Activated CD4-positive, alpha-beta T cell treated with anti-CD3 and anti-CD28 coated beads, Interleukin-2, amount 50 U/mL, for 4 hours (primary cell): ENCODE results near the gene MMP28.

Experiments
- DNase-seq, 2 experiments: peaks; one replicate each; pipeline ENCODE4 v3.0.0-alpha.2; 2020

MMP28 gene

DNA sequence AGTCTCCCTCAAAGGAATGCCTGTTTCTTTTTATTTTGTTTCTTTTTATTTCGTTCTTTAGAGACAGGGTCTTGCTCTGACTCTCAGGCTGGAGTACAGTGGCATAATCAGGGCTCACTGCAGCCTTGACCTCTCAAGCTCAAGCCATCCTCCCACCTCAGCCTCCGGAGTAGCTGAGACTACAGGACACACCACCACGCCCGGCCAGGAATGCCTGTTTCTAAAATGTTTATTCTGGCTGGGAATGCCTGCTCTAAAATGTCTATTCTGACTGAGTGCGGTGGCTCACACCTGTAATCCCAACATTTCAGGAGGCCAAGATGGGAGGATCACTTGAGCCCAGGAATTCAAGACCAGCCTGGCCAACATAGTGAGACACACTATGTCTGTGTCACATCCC is 2.5 kb upstream of the MMP28 start:
- no peak for DNase-seq

DNA sequence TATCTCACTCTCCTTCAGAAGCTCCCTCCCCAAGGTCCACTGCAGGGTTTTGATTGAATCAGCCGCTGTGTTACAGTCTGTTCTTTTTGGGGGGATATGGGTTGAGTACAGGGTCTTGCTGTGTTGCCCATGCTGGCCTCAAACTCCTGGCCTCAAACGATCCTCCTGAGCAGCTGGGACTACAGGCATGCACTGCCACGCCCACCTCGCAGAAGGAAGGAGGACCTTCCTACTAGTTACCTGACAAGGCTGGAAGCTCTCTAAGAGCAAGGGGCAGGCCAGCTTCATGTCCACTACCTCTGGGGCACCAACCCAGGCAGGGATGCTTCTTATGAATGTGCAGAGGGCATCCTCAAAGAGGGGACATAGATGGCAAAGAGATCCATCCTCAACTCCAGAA is 1.9 kb upstream of the MMP28 start:
- DNase-seq = no peak

DNA sequence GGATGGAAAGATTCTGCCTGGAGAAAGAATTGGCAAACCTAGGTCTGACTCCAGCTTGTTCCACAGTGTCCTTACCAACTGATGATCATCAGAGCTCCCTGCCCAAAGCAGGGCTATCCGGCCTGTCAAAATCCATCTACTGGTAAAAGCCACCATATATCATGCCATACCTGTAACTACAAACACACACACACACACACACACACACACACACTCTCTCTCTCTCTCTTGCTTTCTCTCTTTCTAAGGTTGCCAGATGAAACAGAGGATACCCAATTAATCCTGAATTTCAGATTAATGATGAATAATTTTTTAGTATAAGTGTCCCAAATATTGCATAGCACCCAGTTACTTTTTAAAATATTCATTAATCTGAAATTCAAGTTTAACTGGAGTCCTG is 1.5 kb upstream of the MMP28 start:
- DNase-seq = no peak

DNA sequence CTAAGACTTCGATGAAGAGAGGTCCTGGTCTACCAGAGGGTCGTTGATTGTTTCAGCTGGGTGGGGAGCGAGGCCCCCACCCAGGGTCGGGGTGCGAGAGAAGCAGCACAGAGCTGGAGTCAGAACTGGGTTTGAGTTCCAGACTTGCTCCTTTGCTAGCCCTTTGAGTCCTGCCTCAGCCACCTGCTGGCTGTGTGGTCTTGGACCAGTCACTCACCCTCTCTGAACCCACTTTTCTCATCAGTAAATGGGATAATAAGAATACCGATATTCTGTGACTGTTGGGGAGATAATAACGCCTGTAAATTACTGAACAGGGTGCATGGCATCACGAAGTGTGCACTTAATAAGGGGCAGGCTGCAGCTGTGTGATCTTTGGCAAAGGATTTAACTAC is 427 bp upstream of the MMP28 start:
- no peak for DNase-seq

DNA sequence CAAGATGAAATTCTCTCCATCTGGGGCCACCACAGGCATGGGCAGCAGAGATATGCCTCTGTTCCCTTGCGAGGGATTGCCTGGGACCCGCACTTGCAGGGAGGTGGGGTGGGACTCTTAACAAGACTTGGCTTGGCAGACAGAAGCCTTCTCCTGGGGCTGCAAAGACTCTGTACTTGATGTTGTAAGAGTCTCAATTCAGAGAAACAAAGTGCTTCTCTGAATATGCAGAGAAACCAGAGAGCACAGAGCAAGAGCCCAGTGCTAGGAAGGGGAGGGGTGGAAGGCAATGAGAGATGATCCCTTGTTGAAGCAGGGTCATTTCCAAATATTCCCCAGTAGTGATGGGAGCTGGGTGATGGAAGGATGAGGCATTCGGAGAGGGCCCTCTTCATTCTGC is 2.2 kb downstream of the MMP28 start:
- no peak for DNase-seq

DNA sequence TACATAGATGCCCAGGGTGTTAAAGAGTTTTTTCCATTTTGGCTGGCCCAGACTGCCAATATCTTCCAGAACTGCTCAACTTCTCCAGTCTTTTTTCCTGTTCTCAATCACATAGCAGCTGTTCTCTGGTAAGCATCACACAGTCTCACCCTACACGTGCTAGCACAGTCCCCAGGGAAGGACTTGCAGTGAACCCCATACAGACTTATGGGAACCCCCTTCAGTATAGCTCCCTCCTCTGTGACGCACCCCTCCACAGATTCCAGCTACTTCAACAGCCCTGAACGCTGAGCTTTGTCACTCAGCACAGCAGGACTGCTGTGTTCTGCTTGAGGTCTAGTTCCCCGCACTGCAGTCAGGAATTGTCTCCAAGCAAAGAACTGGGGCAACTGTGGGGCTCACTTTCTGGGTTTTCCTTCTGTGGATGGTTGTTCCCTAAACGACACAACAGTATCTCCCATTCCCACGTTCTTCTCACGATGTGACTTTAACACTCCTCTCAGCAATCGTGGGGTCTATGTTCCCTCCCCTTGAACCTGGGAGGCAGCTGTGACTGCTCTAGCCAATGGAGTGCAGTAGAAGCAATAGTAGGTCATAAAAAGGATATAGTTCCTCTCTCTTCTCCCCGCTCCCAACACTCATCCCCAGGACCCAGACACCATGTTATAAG is 3.6 kb downstream of the MMP28 start:
- DNase-seq = no peak

DNA sequence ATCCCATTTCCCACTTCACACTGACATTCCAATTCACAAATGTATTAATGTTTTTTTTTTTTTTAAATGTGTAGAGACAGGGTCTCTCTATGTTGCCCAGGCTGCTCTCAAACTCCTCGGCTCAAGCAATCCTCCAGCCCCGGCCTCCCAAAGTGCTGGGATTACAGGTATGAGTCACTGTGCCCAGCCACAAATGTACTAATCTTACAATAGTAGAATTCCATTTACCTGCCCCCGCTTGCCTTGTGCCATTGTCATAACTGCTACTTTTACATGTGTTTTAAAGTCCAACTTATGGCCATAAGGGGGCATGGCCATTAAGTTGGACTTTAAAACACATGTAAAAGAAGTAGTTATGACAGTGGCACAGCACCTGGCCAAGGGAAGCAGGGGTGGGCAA is 4.6 kb downstream of the MMP28 start:
- no peak for DNase-seq

DNA sequence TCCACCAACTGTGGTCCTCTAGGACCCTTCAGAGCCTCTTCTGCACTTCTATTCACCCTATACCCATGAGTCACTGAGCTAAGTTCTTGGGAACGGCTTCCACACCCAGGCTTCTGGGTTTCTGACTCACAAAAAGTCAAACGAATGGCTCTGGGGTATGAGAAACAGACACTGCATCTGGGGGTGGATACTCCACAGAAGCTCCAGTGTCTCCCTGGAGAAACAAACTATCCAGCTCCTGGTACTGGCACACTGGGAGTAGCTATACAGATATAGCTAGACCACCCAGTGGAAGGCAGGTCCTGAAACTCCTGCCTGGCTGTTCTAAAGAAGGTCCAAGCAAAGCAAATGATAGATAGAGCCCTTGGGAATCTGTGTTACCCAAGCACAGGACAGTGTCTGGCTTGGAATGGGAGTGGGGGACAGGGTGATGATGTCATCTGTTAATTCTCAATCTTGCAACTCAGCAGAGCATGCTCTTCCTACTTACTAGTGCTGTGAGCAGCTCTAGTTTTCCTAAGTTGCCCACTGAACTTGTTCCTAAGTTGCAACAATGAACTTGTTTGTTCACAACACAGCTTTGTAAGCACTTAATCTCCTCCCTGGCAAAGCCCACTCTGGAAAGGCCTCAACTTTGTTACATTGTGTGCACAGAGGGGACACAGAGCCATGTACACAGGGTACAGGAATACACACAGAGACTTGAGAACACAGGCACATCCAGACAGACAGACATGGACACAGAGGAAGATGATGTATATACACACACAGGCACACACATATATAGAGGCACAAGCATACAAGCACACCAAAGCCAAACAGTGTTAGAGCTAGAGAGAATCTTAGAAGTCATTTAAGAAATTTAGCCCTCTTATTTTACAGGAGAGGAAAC is 6.7 kb downstream of the MMP28 start:
- no peak for DNase-seq

DNA sequence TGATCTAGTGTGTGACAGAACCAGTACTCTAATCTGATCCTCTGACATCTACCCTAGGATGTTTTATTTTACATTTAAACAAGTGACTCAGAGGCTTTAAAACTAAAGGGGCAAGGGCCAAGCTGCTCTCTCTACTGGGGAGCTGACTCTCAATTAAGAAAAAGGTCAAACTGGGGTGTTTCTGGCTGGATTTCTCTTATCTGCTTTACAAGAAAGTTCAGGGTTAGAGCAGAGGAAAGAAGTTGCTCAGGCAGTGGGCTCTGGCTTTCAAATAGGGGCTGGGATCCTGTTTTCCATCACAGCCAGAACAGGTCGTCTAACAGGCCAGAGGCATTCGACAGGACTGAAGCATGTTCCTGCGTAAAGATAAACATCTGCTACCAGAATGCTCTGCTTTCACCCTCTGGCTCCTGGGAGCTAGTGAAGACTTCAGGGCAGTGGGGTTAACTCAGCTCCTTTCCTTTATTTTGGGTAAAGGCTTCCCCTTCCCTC is 8.5 kb downstream of the MMP28 start:
- DNase-seq = no peak

DNA sequence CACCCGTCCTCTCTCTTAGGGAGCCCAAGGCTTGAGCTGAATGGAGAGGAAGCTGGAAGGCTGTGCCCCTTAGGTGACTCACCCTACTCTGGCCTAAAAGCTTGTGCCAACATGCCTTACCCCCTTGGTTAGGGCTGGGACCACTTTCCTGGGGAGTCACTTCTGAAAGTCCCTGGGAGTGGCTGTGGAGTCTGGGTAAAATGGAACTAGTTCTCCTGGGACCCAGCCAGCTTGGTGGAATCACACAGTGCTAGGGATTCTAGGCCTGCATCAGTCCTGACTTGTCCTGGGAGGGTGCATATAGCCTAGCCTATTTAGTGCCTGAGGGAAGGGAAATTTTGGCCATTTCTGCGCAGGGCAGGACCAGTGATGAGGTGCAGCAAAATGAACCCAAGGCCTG is 10.5 kb downstream of the MMP28 start:
- no peak for DNase-seq

DNA sequence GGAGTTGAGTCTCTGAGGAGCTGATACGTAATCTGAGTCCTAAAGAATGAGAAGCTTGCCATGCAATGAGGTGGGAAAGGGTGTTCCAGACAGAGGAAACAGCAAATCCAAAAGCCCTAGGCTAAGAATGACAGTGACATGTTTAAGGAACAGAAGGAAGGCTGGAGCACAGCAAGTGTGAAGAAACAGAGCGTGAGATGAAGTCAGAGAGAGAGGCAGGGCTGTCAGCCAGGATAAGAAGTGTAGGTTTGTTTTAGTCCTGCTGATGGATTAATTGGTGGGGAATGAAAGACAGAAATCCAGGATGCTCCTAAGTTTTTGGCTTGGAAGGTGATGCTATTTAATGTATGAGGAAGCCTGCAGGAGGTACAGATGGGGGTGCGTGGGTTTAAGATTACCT is 14.5 kb downstream of the MMP28 start:
- DNase-seq = no peak

DNA sequence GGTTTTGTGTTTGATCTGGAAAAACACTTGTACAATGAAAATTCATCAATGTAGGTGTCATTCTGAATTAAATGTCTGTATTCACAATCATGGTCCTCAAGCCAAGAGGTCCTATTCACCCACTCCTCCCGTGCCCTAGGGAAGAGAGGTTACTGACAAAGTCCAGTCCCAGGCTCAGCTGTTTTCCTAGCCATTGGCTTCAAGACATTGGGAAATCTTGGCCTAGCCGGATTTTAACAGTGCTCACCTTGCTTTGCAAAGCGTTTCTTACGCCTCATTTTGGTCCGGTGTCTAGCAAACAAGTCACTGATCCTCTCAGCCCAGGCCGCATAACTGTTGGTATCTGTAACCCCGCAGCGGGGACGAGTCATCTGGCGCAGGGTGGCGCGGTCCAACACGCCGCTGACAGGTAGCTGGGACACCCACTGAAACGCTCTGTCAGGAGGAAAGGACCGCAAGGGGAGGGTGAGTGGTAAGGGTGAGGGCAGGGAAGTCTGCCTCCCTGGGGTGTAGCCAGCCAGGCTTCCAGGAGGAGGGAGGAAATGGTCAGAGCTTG is 16.7 kb downstream of the MMP28 start:
- DNase-seq = no peak

DNA sequence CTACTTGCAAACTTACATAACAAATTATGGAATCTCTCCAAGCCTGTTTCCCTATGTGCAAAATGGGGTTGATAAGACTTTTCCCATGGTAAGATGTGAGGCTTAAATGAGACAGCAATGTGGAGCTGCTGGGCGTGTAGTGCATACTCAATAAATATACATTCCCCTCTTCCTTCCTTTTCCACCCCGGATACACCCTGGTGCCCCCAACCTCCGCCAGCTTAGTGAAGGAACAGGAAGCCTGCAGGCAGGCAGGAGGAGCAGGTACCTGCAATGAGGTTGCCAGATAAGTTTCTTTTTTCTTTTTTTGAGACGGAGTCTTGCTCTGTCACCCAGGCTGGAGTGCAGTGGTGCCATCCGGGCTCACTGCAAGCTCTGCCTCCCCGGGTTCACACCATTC is 19.9 kb downstream of the MMP28 start:
- no peak for DNase-seq

DNA sequence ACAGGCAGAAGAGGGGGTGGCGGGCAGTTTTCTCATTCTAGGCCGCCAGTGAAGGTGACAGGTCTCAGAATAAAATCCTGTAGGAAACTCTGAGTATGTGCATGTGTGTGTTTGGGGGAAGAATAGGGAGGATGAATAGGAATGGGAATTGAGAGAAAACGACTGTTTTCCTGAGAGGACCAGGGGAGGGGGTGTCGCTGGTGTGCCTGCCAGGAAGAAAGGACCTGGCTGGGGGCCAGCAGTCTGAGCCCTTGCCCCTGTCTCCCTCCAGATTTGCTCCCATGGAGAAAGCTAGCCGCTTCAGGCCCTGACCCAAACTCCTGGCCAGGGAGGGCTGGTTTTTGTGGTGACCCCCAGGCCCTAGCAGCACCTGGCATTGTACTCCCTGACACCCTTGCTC is 20.4 kb downstream of the MMP28 start:
- DNase-seq = no peak

DNA sequence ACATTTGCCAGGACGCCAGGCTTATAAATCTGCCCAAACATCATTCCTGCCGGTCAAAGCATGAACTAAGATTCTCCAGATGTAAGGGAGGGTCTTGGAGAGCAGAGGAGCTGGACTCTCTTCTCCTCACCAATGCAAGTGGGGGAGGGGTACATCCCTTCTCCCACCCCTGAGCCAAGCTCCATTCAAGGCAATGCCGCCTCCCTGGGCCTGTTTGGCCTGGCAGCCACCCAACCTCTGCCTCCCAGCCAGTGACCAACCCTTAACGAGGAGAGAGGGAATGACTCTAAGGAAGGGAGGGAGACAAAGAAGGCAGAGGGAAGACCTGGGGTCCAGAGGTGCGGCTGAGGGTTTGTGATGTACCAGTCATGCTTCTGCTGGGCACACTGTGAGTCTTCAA is 20.9 kb downstream of the MMP28 start:
- DNase-seq = no peak

DNA sequence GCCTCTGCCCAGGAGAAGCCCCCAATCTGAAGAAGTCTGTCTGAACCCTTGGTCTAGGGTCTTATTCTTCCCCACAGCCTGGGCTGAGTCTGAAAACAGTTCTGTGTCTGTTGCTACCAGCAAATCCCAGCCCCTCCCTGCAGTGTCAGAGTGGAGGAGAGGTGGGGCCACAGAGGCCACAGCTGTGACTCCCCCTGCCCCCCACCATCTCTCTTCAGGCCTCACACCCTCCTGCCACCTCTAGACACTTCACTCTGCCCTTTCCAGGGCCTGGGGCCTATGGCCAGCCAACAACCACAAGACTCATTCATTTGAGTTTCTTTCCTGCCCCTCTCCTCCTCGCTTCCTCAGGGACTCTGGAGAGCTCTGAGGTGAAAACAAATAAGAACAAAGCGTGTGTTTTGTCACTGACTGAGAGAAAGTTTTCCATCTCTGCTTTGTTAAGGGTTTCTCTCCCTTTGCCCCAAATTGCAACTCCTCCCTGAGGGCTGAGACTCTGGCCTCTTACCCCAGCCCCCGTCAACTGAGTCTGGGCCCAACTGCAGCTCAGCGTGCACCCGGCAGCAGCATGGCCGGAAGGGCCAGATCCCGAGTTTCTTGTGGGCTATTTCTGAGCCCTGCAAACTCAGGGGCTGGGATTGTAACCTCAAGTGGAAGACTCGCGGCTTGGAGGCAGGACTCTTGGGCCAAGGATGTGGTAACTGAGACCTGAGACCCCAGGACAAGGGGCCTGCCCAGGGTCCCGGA is 21.6 kb downstream of the MMP28 start:
- no peak for DNase-seq

DNA sequence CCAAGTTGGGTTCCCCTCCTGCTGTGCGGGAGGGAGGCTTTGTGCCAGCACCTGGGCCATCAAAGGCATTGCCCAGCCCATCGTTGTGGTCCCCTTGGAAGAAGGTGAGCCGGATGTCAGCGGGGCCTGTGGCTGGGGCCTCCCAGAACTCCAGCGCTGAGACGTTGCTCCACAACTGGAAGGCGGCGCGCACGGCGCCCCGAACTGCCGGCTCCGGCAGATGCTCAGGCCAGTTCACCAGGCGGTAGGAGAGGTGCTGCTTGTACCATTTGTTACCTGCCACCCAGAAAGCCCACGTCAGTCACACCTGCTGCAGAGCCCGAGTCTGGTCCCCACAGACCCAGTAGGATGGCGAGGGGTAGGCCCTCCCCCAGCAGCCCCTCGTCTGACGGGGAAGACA is 22.3 kb downstream of the MMP28 start:
- DNase-seq = no peak

DNA sequence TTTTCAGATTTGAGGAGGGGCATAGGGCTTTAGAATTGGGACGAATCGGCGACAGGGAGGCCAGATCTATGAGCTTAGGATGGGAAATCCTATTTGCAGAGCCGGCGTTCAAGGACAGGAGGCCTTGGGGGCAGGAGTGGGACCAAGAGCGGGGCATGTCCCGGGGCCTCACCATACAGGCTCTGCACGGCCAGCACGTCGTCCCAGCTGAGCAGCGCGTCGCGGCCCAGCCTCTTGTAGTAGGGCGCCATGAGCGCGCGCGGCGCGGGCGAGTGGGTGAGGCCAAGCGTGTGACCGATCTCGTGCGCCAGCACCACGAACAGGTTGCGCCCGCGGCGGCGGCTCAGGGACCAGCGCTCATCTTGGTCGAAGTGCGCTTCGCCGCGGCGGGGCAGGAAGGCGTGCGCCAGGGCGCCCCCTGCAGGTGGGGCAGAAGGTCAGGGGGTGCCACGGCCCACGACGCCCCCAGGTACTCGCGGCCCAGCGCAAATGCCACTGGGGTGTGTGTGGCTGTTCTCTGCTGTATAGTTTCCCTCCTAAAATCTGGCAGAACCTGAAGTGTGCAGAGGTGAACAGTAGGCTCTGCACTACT is 25.4 kb downstream of the MMP28 start:
- no peak for DNase-seq

DNA sequence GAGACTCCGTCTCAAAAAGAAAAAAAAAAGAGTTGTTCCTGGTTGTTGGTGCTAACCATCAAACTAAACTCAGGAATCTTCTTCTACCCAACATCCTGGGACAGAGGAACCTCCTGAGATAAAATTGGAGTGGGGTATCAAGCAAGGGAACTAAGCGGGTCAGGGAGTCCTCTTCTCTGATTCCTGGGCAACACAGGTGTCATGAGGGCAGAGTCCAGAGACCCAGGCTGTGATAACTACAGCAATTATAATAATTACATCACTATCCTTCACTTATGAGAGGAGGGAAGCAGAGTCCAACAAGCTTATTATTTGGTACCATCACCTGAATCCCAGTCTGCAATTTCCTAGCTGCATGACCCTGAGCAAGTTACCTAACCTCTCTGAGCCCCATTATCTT is 26.6 kb downstream of the MMP28 start:
- no peak for DNase-seq

DNA sequence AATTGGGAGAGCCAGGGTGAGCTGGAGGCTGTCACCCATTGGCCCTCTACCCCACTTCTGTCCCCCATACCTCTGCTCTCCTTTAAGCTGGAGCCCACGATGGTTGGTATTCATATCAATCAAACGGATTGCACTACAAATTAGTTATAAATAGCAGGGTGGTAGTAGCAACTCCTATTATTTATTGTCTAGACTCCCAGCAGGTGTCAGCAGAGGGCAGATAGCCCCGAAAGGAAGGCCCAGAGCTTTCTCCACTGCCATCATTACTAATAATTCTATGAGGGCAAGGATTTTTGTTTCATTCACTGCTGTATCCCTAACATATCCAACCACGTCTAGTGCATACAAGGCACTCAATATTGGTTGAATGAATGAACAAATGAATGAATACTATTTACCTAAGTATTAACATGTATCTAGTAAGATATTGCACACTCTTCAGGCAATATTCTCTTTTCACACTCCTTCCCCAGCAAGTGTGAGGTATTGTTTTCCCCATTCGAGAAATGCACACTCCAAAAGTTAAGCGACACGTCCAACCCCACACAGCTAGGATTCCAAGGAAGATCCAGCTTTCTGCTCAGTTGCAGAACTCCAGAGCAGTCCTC is 28.4 kb downstream of the MMP28 start:
- peak; percentile 20 to 23 for DNase-seq

DNA sequence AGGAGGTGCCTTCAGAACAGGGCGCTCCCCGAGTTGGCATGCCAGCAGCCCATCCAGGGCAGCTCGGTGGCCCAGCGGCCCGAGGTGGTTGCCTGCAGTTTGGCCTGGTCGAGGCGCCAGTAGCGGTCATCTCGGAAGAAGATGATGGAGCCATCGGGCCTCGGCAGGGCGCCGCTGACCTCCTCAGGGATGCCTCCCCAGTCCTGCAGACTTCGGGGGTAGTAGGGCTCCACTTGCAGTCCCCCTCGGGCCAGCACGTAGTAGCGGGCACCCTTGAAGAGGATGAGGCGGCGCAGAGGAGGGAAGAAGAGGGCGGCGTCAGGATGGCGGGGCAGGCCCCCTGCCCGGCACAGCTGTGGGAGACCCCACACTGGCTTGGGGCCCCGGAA is 29.0 kb downstream of the MMP28 start:
- DNase-seq = no peak

DNA sequence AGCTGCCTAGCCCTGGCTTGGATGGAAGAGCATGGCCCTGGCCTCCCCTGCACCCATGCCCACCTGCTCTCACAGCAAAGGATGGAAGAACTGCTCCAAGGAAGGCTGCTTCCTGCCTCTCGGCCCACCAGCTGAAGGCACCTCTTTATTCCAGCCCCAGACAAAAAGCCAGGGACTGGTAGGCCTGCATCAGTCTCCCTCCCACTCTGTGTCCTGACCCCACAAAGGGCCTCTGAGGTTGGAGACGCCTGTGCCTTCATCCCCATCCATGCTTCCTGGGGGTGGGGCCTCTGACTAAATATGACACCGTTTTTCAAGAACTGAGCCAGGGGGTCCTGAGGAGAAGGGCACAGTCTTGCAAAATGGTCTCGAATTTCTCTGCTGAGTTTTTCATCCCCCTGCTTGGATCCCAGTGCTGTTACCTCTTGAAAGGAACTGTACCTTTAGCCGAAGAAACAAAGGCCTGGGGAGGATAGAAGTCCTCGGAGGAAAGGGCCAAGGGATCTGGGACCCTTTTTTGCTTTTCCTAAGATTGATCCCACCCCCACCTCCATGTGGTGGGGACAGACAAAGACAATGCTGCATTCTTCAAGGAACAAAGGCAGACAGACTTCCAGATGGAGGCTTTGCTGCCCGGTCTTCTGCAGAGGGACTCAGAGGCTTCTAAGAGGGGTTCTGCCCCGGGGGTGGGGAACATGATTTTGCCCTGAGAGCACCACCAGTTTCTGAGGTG is 29.5 kb downstream of the MMP28 start:
- no peak for DNase-seq
